Measurements from ENCODE around the gene APMAP. TPM values are rescaled to one million over a fixed set of nuclear protein-coding genes. Genes with fewer than 3 reads are reported as not detected.

APMAP gene
- total RNA-seq, 1 donor from 2014 or later: 56.8 TPM

DNA sequence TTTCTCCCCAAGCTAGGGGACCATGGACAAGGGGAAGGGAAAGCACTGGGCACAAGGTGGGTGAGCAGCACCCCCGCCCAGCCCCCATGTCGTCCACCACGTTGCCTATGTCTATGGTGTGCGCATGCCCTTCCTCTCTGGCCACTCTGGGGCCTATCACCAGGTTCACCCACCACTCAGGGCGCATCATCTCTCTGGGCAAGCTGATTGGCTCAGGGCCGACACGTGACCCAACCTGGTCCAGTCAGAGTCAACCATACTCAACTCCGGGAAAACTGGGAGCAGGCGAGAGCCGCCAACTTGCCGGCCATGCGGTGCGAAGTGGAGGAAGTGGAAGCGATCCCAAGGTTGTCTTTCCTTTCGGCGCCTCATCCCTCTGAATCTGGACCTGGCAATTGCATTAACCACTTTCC lies 39.5 kb upstream of the APMAP start:
- Mint-ChIP-seq H3K9me3 (no peaks in the 10 kb centered on the region), H3K36me3 (ENCODE audit: low read depth) (peaks cover 5% of the 10 kb centered on the region), H3K27ac (no peak overlapping the region), H3K4me1 (peaks cover 18% of the 10 kb centered on the region), H3K4me3 (no peak overlapping the region), H3K27me3 (no peaks in the 10 kb centered on the region)
- intact Hi-C loops (cut with micrococcal nuclease): no loop called here
- no peak for DNase-seq

- Mint-ChIP-seq H3K4me3 (no peak overlapping the region), H3K27me3 (no peaks in the 10 kb centered on the region), H3K4me1 (peaks cover 11% of the 10 kb centered on the region), H3K27ac (no peak overlapping the region), H3K36me3 (ENCODE audit: low read depth) (peaks cover 2% of the 10 kb centered on the region), H3K9me3 (no peaks in the 10 kb centered on the region)
- intact Hi-C loops (cut with micrococcal nuclease): no loop called here
- DNase-seq: no peak
These were observed 38.7 kb upstream of the APMAP start for GRCh38 chr20:25031241-25031640.

GRCh38 chr20:25030649-25031207 lies 38.2 kb upstream of the APMAP start:
- Mint-ChIP-seq H3K4me1 (peaks cover 6% of the 10 kb centered on the region), H3K4me3 (no peak overlapping the region), H3K9me3 (no peaks in the 10 kb centered on the region), H3K27ac (no peak overlapping the region), H3K27me3 (no peaks in the 10 kb centered on the region), H3K36me3 (ENCODE audit: low read depth) (peaks cover 2% of the 10 kb centered on the region)
- intact Hi-C loops (cut with micrococcal nuclease): no loop called here
- DNase-seq: no peak

DNA sequence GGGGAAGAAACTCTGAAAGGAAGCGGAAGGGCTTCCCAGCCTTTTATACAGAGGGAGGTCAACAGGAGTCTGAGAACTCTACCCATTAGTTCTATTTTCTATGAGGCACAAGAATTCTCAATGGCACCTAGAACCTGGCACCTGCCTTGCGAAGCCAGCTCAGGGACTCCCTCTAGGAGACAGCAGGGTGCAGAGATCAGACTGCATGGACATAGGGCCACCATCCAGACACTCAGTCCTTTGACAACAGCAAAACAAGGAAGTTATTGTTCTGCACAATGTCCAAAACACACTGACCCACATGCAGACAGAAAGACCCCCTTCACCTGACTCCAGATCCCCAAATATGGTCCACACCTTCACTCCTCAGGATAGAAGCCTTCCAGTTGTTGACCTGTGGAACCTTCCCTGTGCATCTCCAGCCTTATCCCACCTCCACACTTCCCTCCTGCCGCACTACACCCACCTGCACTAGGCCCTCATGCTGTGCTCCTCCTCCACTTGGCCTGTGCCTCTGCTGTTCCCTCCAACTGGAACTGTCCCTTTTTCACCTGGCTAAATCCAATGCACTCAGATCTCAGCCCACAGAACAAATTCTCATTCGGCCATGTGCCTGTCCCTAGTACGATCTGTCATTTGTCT lies 37.6 kb upstream of the APMAP start:
- Mint-ChIP-seq H3K36me3 (ENCODE audit: low read depth) (peaks cover 2% of the 10 kb centered on the region), H3K27ac (no peak overlapping the region), H3K4me1 (peaks cover 3% of the 10 kb centered on the region), H3K9me3 (no peaks in the 10 kb centered on the region), H3K4me3 (no peak overlapping the region), H3K27me3 (no peaks in the 10 kb centered on the region)
- intact Hi-C loops (cut with micrococcal nuclease): no loop called here
- DNase-seq: no peak

DNA sequence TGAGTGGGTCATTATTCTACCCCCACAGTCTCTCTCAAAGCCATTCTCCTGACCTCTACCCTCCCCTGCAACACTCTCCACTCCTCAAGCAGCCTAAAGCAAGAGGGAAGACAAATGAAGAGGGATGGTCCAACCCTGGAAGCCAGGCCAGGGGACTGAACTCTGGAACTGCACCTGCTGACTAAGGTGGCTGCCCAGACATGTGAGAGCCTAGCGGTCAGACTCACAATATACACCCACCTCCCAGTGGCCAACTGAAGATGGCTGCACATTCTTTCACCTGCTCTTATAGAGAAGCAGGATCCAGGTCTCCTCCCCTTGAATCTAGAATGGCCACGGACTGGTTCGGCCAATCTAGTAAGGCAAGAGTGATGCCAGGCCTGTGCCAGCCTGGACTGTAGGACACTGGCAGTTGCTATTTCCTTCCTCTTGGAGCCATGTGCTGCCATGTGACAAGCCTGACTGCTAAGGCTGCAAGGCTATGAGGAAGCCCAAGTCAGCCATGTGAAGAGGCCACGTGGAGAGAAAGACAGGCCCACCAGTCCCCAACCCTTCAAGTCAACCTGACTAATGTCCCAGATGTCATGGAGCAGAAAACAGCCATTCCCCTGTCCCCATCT lies 33.5 kb upstream of the APMAP start:
- Mint-ChIP-seq H3K9me3 (no peaks in the 10 kb centered on the region), H3K4me1 (no peaks in the 10 kb centered on the region), H3K4me3 (no peak overlapping the region), H3K36me3 (ENCODE audit: low read depth) (peaks cover 2% of the 10 kb centered on the region), H3K27ac (no peak overlapping the region), H3K27me3 (no peaks in the 10 kb centered on the region)
- no peak for DNase-seq
- intact Hi-C loops (cut with micrococcal nuclease): no loop called here

- H3K27me3 Mint-ChIP-seq: no peaks in the 10 kb centered on the region
- H3K4me1 Mint-ChIP-seq: no peaks in the 10 kb centered on the region
- H3K36me3 Mint-ChIP-seq (ENCODE audit: low read depth): peaks cover 2% of the 10 kb centered on the region
- H3K9me3 Mint-ChIP-seq: no peaks in the 10 kb centered on the region
- no peak overlapping the region for H3K27ac Mint-ChIP-seq
- no peak overlapping the region for H3K4me3 Mint-ChIP-seq
- intact Hi-C loops (cut with micrococcal nuclease): no loop called here
- DNase-seq: no peak
These were observed 32.7 kb upstream of the APMAP start for GRCh38 chr20:25025091-25025861.

- Mint-ChIP-seq H3K27me3 (no peaks in the 10 kb centered on the region), H3K27ac (no peak overlapping the region), H3K36me3 (ENCODE audit: low read depth) (no peaks in the 10 kb centered on the region), H3K9me3 (no peaks in the 10 kb centered on the region), H3K4me3 (no peak overlapping the region), H3K4me1 (no peaks in the 10 kb centered on the region)
- no peak for DNase-seq
- intact Hi-C loops (cut with micrococcal nuclease): no loop called here
These were observed 31.6 kb upstream of the APMAP start for GRCh38 chr20:25024171-25024570.

GRCh38 chr20:25023356-25023755 lies 30.8 kb upstream of the APMAP start:
- H3K36me3 Mint-ChIP-seq (ENCODE audit: low read depth): no peaks in the 10 kb centered on the region
- no peak for DNase-seq
- H3K27me3 Mint-ChIP-seq: no peaks in the 10 kb centered on the region
- intact Hi-C loops (cut with micrococcal nuclease): no loop called here
- no peaks in the 10 kb centered on the region for H3K4me1 Mint-ChIP-seq
- H3K27ac Mint-ChIP-seq: no peak overlapping the region
- no peak overlapping the region for H3K4me3 Mint-ChIP-seq
- H3K9me3 Mint-ChIP-seq: no peaks in the 10 kb centered on the region

DNA sequence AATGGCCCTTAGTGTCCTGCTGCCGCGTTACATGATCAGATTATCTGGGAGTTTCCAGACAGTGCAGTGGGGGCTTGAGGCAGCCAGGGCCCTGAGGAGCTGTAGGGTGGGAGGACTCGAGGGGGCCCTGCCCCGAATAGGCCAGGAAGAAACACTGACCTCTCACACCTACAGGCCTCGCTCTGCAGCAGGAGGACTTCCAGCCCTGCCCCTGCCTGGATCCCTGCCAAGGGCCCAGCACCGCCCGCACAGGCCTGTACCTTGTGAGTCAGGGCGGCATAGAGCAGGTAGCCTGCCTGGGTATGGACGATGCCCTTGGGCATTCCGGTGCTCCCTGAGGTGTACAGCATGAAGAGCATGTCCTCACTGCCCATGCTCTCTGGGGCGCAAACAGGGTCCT lies 30.1 kb upstream of the APMAP start:
- intact Hi-C loops (cut with micrococcal nuclease): no loop called here
- no peak for DNase-seq
- H3K4me3 Mint-ChIP-seq: no peak overlapping the region
- H3K27ac Mint-ChIP-seq: no peak overlapping the region
- no peaks in the 10 kb centered on the region for H3K36me3 Mint-ChIP-seq (ENCODE audit: low read depth)
- H3K9me3 Mint-ChIP-seq: no peaks in the 10 kb centered on the region
- H3K4me1 Mint-ChIP-seq: no peaks in the 10 kb centered on the region
- no peaks in the 10 kb centered on the region for H3K27me3 Mint-ChIP-seq

DNA sequence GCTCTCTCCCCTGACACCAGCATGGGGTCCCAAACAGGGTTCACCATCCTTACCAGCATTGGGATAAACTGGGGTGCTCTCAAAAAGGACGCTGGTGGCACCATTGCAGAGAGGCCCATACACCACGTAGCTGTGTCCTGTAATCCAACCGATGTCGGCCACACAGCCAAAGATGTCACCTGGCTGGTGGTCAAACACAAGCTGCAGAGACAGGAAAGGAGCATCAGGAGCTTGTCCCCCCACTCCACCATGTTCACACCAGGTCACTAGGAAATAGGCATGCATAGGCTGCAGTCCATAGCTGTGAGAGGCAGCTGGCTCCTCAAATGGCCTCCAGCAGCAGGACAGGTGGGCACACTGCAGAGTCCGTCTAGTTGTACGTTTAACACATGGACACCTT lies 28.8 kb upstream of the APMAP start:
- Mint-ChIP-seq H3K27me3 (no peaks in the 10 kb centered on the region), H3K4me3 (no peak overlapping the region), H3K36me3 (ENCODE audit: low read depth) (no peaks in the 10 kb centered on the region), H3K27ac (no peak overlapping the region), H3K9me3 (no peaks in the 10 kb centered on the region), H3K4me1 (no peaks in the 10 kb centered on the region)
- DNase-seq: no peak
- intact Hi-C loops (cut with micrococcal nuclease): no loop called here

DNA sequence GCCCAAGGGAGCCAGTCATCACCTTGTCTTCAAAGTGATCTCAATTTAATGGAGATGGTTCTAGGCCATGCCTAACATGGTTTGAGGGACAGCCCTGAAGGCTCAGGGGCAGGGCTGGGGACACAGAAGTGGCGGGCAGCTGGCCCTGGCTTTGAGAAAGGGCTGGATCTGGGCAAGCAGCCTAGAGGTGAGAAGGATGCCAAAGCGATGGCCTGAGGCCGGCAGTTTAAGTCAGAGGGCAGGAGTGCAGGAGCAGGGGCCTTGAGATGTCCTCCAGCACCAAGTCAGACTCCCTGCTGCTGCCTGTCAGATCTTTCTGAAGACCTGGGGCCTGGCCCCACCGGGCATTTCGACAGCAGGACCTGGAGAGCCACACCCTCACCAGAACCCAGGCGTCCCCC lies 28.4 kb upstream of the APMAP start:
- H3K27ac Mint-ChIP-seq: no peak overlapping the region

DNA sequence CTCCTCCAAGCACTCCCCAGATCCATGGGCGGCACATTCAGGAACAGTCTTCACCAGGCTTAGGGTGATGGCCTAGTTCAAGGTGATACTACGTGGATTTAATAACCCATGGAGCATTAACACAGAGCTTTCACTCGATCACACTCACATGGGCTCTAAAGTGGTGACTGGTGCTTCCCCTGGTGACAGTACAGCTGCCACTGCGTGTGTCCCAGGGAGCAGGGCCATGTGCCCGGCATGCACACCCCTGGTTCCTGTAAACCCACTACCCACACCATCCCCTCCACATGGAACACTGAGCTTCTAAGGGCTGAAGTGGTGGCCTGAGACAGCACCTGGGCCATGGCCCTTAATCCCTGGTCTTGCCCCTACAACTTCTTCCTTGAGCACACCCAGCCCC lies 27.8 kb upstream of the APMAP start:
- H3K4me3 Mint-ChIP-seq: no peak overlapping the region
- no peak overlapping the region for H3K27ac Mint-ChIP-seq
- no peaks in the 10 kb centered on the region for H3K27me3 Mint-ChIP-seq
- intact Hi-C loops (cut with micrococcal nuclease): no loop called here
- no peaks in the 10 kb centered on the region for H3K4me1 Mint-ChIP-seq
- no peaks in the 10 kb centered on the region for H3K36me3 Mint-ChIP-seq (ENCODE audit: low read depth)
- DNase-seq: no peak
- H3K9me3 Mint-ChIP-seq: no peaks in the 10 kb centered on the region

More for the DNA sequence above, 28.4 kb upstream of the APMAP start:
- Mint-ChIP-seq H3K4me1 (no peaks in the 10 kb centered on the region), H3K9me3 (no peaks in the 10 kb centered on the region), H3K36me3 (ENCODE audit: low read depth) (no peaks in the 10 kb centered on the region), H3K4me3 (no peak overlapping the region), H3K27me3 (no peaks in the 10 kb centered on the region)
- intact Hi-C loops (cut with micrococcal nuclease): no loop called here
- DNase-seq: no peak

GRCh38 chr20:25019381-25020155 lies 27.0 kb upstream of the APMAP start:
- intact Hi-C loops (cut with micrococcal nuclease): no loop called here
- H3K27me3 Mint-ChIP-seq: no peaks in the 10 kb centered on the region
- no peaks in the 10 kb centered on the region for H3K36me3 Mint-ChIP-seq (ENCODE audit: low read depth)
- H3K27ac Mint-ChIP-seq: no peak overlapping the region
- no peak for DNase-seq
- H3K9me3 Mint-ChIP-seq: no peaks in the 10 kb centered on the region
- H3K4me1 Mint-ChIP-seq: no peaks in the 10 kb centered on the region
- H3K4me3 Mint-ChIP-seq: no peak overlapping the region

DNA sequence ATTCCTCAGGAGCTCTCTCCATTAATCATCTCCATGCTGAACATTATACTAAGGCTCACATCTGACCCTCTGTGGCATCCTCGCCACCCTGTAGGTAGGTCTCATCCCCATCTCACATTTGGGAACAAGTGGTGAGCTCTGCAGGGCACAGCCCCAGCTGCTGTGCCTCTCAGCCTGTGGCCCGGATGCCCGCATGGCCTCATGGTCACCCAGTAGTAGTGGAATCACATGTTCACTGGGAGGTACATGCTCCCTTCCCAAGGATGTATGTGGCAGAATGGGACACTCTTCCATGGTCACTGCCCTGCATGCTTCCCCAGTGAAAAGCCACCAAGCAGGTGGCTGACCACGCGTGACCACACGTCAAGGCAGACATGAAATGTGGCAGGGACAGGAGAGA lies 26.3 kb upstream of the APMAP start:
- Mint-ChIP-seq H3K27me3 (no peaks in the 10 kb centered on the region), H3K27ac (no peak overlapping the region), H3K4me3 (no peak overlapping the region), H3K4me1 (no peaks in the 10 kb centered on the region), H3K9me3 (no peaks in the 10 kb centered on the region), H3K36me3 (ENCODE audit: low read depth) (no peaks in the 10 kb centered on the region)
- no peak for DNase-seq
- intact Hi-C loops (cut with micrococcal nuclease): no loop called here

All from activated CD4-positive, alpha-beta T cell treated with anti-CD3 and anti-CD28 coated beads, Interleukin-2, amount 10 ng/mL, durations not matched to agents 24 days and 14 days (primary cell).